H9 (cell line): ENCODE data around the gene DOCK9. TPM values are rescaled to one million over a fixed set of nuclear protein-coding genes. Genes with fewer than 3 reads are reported as not detected.

Experiments used
- DNase-seq: peaks from one replicate; pipeline ENCODE4 v3.0.0-alpha.2; 2017
- H2AFZ ChIP-seq: one replicate; pipeline ENCODE4 v1.6.1; 2013; ENCODE audit warnings: mild to moderate bottlenecking, low read length, control low read depth, moderate library complexity
- H2AK5ac ChIP-seq: 2 replicates; pipeline ENCODE4 v1.6.1; 2013; ENCODE audit warnings: low read length, control low read depth, mixed read lengths; ENCODE audit not compliant: insufficient read length
- H2BK120ac ChIP-seq: one replicate; pipeline ENCODE4 v1.6.1; 2013; ENCODE audit warnings: low read depth, mild to moderate bottlenecking, low read length, control low read depth, inconsistent platforms; ENCODE audit not compliant: poor library complexity, severe bottlenecking
- H2BK12ac ChIP-seq: 2 replicates; pipeline ENCODE4 v1.6.1; 2013; ENCODE audit warnings: low read length, control low read depth, mixed read lengths, low read depth; ENCODE audit not compliant: insufficient read length
- H2BK15ac ChIP-seq: 2 replicates; pipeline ENCODE4 v1.6.1; 2013; ENCODE audit warnings: low read depth, low read length, control low read depth
- H2BK20ac ChIP-seq: one replicate; pipeline ENCODE4 v1.6.1; 2013; ENCODE audit warnings: low read depth, mild to moderate bottlenecking, low read length, control low read depth, inconsistent platforms; ENCODE audit not compliant: poor library complexity, severe bottlenecking
- H2BK5ac ChIP-seq: 2 replicates; pipeline ENCODE4 v1.6.1; 2013; ENCODE audit warnings: low read length, control low read depth, mixed read lengths; ENCODE audit not compliant: insufficient read length
- H3K14ac ChIP-seq: 2 replicates; pipeline ENCODE4 v1.6.1; 2013; ENCODE audit warnings: low read length, control low read depth; ENCODE audit not compliant: insufficient read depth
- H3K18ac ChIP-seq: 2 replicates; pipeline ENCODE4 v1.6.1; 2013; ENCODE audit warnings: low read depth, mild to moderate bottlenecking, mixed read lengths, low read length, control low read depth; ENCODE audit not compliant: insufficient read length
- H3K23ac ChIP-seq: 2 replicates; pipeline ENCODE4 v1.6.1; 2013; ENCODE audit warnings: low read length, control low read depth, mixed read lengths, low read depth; ENCODE audit not compliant: insufficient read length
- H3K23me2 ChIP-seq: 2 replicates; pipeline ENCODE4 v1.6.1; 2013; ENCODE audit warnings: low read depth, mild to moderate bottlenecking, mixed read lengths, low read length, control low read depth; ENCODE audit not compliant: insufficient read length, poor library complexity, severe bottlenecking
- H3K27ac ChIP-seq: 2 replicates; pipeline ENCODE4 v1.5.1; 2013; ENCODE audit warnings: low read length, control low read depth, mixed read lengths, low read depth; ENCODE audit not compliant: insufficient read length
- H3K27me3 ChIP-seq: 2 replicates; pipeline ENCODE4 v1.6.1; 2013; ENCODE audit warnings: low read length, control low read depth, inconsistent platforms; ENCODE audit not compliant: insufficient read depth
- H3K4ac ChIP-seq: 2 replicates; pipeline ENCODE4 v1.6.1; 2013; ENCODE audit warnings: low read depth, mild to moderate bottlenecking, control low read depth, inconsistent platforms, low read length, moderate library complexity
- H3K4me1 ChIP-seq: 2 replicates; pipeline ENCODE4 v1.6.1; 2013; ENCODE audit warnings: low read length, control low read depth, inconsistent platforms; ENCODE audit not compliant: insufficient read depth
- H3K4me2 ChIP-seq: 2 replicates; pipeline ENCODE4 v1.6.1; 2013; ENCODE audit warnings: low read length, control low read depth, mixed read lengths; ENCODE audit not compliant: insufficient read length, insufficient read depth
- H3K56ac ChIP-seq: 2 replicates; pipeline ENCODE4 v1.6.1; 2013; ENCODE audit warnings: low read depth, mild to moderate bottlenecking, mixed read lengths, low read length, control low read depth; ENCODE audit not compliant: insufficient read length
- H3K79me1 ChIP-seq: 2 replicates; pipeline ENCODE4 v1.6.1; 2013; ENCODE audit warnings: low read depth, mild to moderate bottlenecking, moderate library complexity, low read length, control low read depth, inconsistent platforms; ENCODE audit not compliant: insufficient read depth, poor library complexity, severe bottlenecking
- H3K79me2 ChIP-seq: 2 replicates; pipeline ENCODE4 v1.6.1; 2013; ENCODE audit warnings: low read length, control low read depth, inconsistent platforms; ENCODE audit not compliant: insufficient read depth
- H3K9ac ChIP-seq: 2 replicates; pipeline ENCODE4 v1.6.1; 2013; ENCODE audit warnings: low read length, control low read depth, mixed read lengths; ENCODE audit not compliant: insufficient read length; ENCODE audit errors: extremely low read depth
- H3K9me3 ChIP-seq: one replicate; pipeline ENCODE4 v1.6.1; 2013; ENCODE audit warnings: low read depth, low read length, inconsistent platforms; ENCODE audit not compliant: control insufficient read depth
- H3T11ph ChIP-seq: one replicate; pipeline ENCODE4 v1.6.1; 2013; ENCODE audit warnings: mild to moderate bottlenecking, low read length, control low read depth, inconsistent platforms
- H4K20me1 ChIP-seq: one replicate; pipeline ENCODE4 v1.6.1; 2013; ENCODE audit not compliant: control insufficient read depth, insufficient read length, insufficient read depth
- H4K5ac ChIP-seq: 2 replicates; pipeline ENCODE4 v1.6.1; 2013; ENCODE audit warnings: low read depth, mild to moderate bottlenecking, mixed read lengths, low read length, control low read depth; ENCODE audit not compliant: insufficient read length
- H4K8ac ChIP-seq: replicated peaks from 2 replicates; pipeline ENCODE4 v1.6.1; 2013; ENCODE audit warnings: low read length, control low read depth, mixed read lengths, low read depth; ENCODE audit not compliant: insufficient read length
- H4K91ac ChIP-seq: 2 replicates; pipeline ENCODE4 v1.6.1; 2013; ENCODE audit warnings: low read depth, mild to moderate bottlenecking, moderate library complexity, mixed read lengths, low read length, control low read depth; ENCODE audit not compliant: insufficient read length
- H3K27ac Mint-ChIP-seq, 3 experiments: 2 replicates in 2 of 3; 3 replicates in 1 of 3; pipeline ENCODE4 v1.8.0; 2020 to 2021; ENCODE audit warnings: mixed read lengths in 3 of 3, mild to moderate bottlenecking in 1 of 3, moderate library complexity in 1 of 3
- H3K27me3 Mint-ChIP-seq: 2 replicates; pipeline ENCODE4 v1.8.0; 2021; ENCODE audit warnings: low read depth, mild to moderate bottlenecking, moderate library complexity, mixed read lengths
- H3K36me3 Mint-ChIP-seq, 3 experiments: 2 replicates in 2 of 3; 3 replicates in 1 of 3; pipeline ENCODE4 v1.8.0; 2020 to 2021; ENCODE audit warnings: low read depth in 3 of 3, mixed read lengths in 3 of 3; ENCODE audit not compliant: insufficient read depth in 1 of 3
- H3K4me1 Mint-ChIP-seq, 2 experiments: 2 replicates each; pipeline ENCODE4 v1.8.0; 2020; ENCODE audit warnings: mixed read lengths in 2 of 2
- H3K4me3 Mint-ChIP-seq, 2 experiments: 2 replicates in 1 of 2; 3 replicates in 1 of 2; pipeline ENCODE4 v1.8.0; 2020 to 2021; ENCODE audit warnings: mild to moderate bottlenecking in 2 of 2, mixed read lengths in 2 of 2, moderate library complexity in 1 of 2
- H3K9me3 Mint-ChIP-seq, 2 experiments: 2 replicates in 1 of 2; 3 replicates in 1 of 2; pipeline ENCODE4 v1.8.0; 2020; ENCODE audit warnings: mild to moderate bottlenecking in 2 of 2, mixed read lengths in 2 of 2, moderate library complexity in 1 of 2
- CTCF ChIP-seq: fragments of 200-600 bp; sonication (generic); conservative IDR thresholded peaks from 3 replicates; pipeline ENCODE4 v1.8.0; 2021; ENCODE audit warnings: antibody characterized with exemption, mild to moderate bottlenecking
- WGBS: extraction: QIAGEN DNeasy Blood & Tissue Kit; methylation state at CpG from one replicate; pipeline ENCODE4 v1.1.7; 2013; ENCODE audit warnings: missing lambda C conversion rate, low lambda C conversion rate, mixed read lengths; ENCODE audit not compliant: insufficient read length; ENCODE audit errors: extremely low coverage; 5-methylcytosine and 5-hydroxymethylcytosine counted together
- total RNA-seq: library from RNA; stranded (reverse); gene quantifications from 2 replicates; pipeline ENCODE4 v1.2.1, GENCODE V29; 2021

The DOCK9 gene
- total RNA-seq, 1 experiment from 2014 or later = 23.0 TPM

- Mint-ChIP-seq H3K27ac (no peak overlapping the region), H3K4me1 (peaks cover 6 to 7% of the 10 kb centered on the region in 2 experiments; a peak in 1 of 4 replicates), H3K9me3 (peaks cover 2 to 3% of the 10 kb centered on the region in 2 experiments; a peak in 1 of 5 replicates), H3K4me3 (no peak overlapping the region), H3K27me3 (no peaks in the 10 kb centered on the region; the same call in 1 of the 2 replicates), H3K36me3 (no peaks in the 10 kb centered on the region; a peak in 1 of 7 replicates)
- H3K4me1 ChIP-seq = no peaks in the 10 kb centered on the region
- H3K4ac ChIP-seq = no peak overlapping the region
- no peak overlapping the region for H3K56ac ChIP-seq
- H3K23me2 ChIP-seq = no peaks in the 10 kb centered on the region
- H3K4me2 ChIP-seq = no peak overlapping the region
- H4K20me1 ChIP-seq = no peaks in the 10 kb centered on the region
- no peak overlapping the region for H4K5ac ChIP-seq
- H3K9ac ChIP-seq = no peak overlapping the region
- H2BK120ac ChIP-seq = no peak overlapping the region
- H2BK20ac ChIP-seq = no peak overlapping the region
- H4K91ac ChIP-seq = no peak overlapping the region
- H3K27ac ChIP-seq = no peak overlapping the region
- H4K8ac ChIP-seq = no peak overlapping the region
- WGBS = no CpG with 5 or more reads among the region's 15 CpGs
- no peak overlapping the region for H3K14ac ChIP-seq
- no peaks in the 10 kb centered on the region for H3K79me2 ChIP-seq
- no peak for TF ChIP-seq CTCF
- H2BK5ac ChIP-seq = no peak overlapping the region
- no peaks in the 10 kb centered on the region for H3K27me3 ChIP-seq
- H3K9me3 ChIP-seq = no peaks in the 10 kb centered on the region
- no peak overlapping the region for H3K23ac ChIP-seq
- H3K79me1 ChIP-seq = no peaks in the 10 kb centered on the region
- no peak overlapping the region for H3T11ph ChIP-seq
- no peak overlapping the region for H2AK5ac ChIP-seq
- no peak overlapping the region for H2AFZ ChIP-seq
- no peak for DNase-seq
- H3K18ac ChIP-seq = no peak overlapping the region
- H2BK15ac ChIP-seq = no peak overlapping the region
- no peak overlapping the region for H2BK12ac ChIP-seq
Observed at GRCh38 chr13:99015606-99016490, 38.0 kb upstream of the DOCK9 start.
